ENCODE measurements around the gene TAF6L.
"Not testable (repeated sequence)": the region's sequence is repeated elsewhere in the genome, so short reads cannot be mapped to it uniquely, and the experiment has no call there.

TAF6L gene

DNA sequence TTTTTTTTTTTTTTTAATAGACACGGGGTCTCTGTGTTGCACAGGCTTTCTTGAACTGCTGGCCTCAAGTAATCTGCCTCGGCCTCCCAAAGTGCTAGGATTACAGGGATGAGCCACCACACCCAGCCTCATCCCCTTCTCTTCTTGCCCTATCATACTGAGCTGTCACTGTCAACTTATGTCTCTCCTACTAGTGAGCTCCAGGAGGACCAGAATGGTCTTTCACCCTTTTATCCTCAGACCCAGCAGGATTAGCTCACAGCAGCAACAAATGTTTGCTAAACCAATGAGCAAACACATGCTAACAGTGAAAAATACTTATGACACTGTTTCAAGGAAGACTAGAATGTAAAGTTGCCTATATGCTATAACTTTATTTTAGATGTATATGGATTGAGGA, 40.5 kb downstream of the TAF6L start:
- DNase-seq (ENCODE audit: low read depth, low spot score) = no peak
- Histone ChIP-seq H3K4me1 (ENCODE audit: insufficient read depth, insufficient read length) (no peaks in the 10 kb centered on the region), H3K4me3 (ENCODE audit: insufficient read length, low read depth) (no peak overlapping the region), H3K9me3 (ENCODE audit: insufficient read depth, low read length) (no peaks in the 10 kb centered on the region), H3K9ac (ENCODE audit: insufficient read length, low read depth) (no peak overlapping the region), H3K36me3 (ENCODE audit: insufficient read depth, insufficient read length, low read length) (peaks cover 26% of the 10 kb centered on the region), H3K27me3 (ENCODE audit: insufficient read depth, insufficient read length) (no peaks in the 10 kb centered on the region)
- TF ChIP-seq SUZ12 (IDR thresholded peaks at IDR 0.05; ENCODE audit: extremely low read depth, insufficient read depth, insufficient read length) (no peak), ZNF274 (IDR thresholded peaks at IDR 0.05; ENCODE audit: low read depth, low read length) (no peak), YY1 (IDR thresholded peaks at IDR 0.05; ENCODE audit: insufficient read depth, insufficient read length) (no peak)

DNA sequence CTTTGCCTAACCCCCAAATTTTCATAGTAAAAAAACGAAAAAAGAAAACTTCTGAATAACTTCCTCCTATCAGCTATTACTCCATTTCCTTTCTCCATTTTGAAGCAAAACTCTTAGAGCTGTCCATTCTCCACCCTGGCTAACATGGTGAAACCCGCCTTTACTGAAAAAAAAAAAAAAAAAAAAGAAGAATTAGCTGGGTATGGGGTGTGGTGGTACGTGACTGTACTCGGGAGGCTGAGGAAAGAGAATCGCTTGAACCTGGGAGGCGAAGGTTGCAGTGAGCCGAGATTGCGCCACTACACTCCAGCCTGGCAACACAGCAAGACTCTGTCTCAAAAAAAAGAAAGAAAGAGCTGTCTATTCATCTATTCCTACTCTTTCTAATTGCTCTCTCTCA, 45.4 kb downstream of the TAF6L start:
- Histone ChIP-seq H3K4me1 (ENCODE audit: insufficient read depth, insufficient read length) (no peaks in the 10 kb centered on the region), H3K4me3 (ENCODE audit: insufficient read length, low read depth) (no peak overlapping the region), H3K36me3 (ENCODE audit: insufficient read depth, insufficient read length, low read length) (peaks cover 54% of the 10 kb centered on the region), H3K9me3 (ENCODE audit: insufficient read depth, low read length) (no peaks in the 10 kb centered on the region), H3K27me3 (ENCODE audit: insufficient read depth, insufficient read length) (no peaks in the 10 kb centered on the region), H3K9ac (ENCODE audit: insufficient read length, low read depth) (no peak overlapping the region)
- no peak for TF ChIP-seq SUZ12 (IDR thresholded peaks at IDR 0.05; ENCODE audit: extremely low read depth, insufficient read depth, insufficient read length)
- TF ChIP-seq YY1 (IDR thresholded peaks at IDR 0.05; ENCODE audit: insufficient read depth, insufficient read length) = no peak
- no peak for TF ChIP-seq ZNF274 (IDR thresholded peaks at IDR 0.05; ENCODE audit: low read depth, low read length)
- DNase-seq (ENCODE audit: low read depth, low spot score) = no peak

DNA sequence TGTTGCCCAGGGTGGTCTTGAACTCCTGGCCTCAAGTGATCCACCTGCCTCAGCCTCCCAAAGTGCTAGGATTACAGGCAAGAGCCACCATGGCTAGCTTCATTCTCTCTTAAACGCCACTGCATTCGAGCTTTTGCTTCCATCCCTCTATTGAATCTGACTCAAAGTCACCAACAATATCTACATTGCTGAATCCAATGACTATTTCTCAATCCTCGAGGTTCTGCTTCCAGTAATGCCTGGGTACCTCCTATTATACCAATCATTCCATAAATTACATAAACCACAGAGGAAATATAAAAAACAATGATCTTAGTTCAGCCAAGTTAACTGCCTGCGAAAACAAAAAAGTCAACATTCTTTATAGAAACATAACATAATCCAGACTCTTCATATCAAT, 45.9 kb downstream of the TAF6L start:
- H3K9ac ChIP-seq (ENCODE audit: insufficient read length, low read depth) = no peak overlapping the region

DNA sequence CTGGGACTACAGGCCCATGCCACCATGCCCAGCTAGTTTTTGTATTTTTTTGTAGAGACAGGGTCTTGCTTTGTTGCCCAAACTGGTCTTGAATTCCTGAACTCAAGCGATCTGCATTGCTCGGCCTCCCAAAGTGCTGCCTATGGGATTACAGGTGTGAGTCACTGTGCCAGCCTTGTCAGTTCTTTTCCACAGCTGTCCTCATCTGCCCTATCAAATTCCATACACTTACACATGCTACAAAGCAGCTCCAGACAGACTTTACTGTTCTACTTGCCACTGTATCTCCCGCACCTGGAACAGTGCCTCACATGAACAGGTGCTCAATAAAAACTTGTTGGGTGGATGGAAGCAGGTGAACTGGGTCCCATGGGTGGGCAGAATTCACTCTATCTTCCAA, 52.5 kb downstream of the TAF6L start:
- Histone ChIP-seq H3K9me3 (ENCODE audit: insufficient read depth, low read length) (no peaks in the 10 kb centered on the region), H3K9ac (ENCODE audit: insufficient read length, low read depth) (no peak overlapping the region), H3K4me3 (ENCODE audit: insufficient read length, low read depth) (no peak overlapping the region), H3K4me1 (ENCODE audit: insufficient read depth, insufficient read length) (no peaks in the 10 kb centered on the region), H3K36me3 (ENCODE audit: insufficient read depth, insufficient read length, low read length) (peaks cover 80% of the 10 kb centered on the region), H3K27me3 (ENCODE audit: insufficient read depth, insufficient read length) (no peaks in the 10 kb centered on the region)
- TF ChIP-seq ZNF274 (IDR thresholded peaks at IDR 0.05; ENCODE audit: low read depth, low read length) (no peak), SUZ12 (IDR thresholded peaks at IDR 0.05; ENCODE audit: extremely low read depth, insufficient read depth, insufficient read length) (no peak), YY1 (IDR thresholded peaks at IDR 0.05; ENCODE audit: insufficient read depth, insufficient read length) (no peak)
- DNase-seq (ENCODE audit: low read depth, low spot score) = no peak

More for the DNA sequence above, 45.9 kb downstream of the TAF6L start:
- Histone ChIP-seq H3K4me1 (ENCODE audit: insufficient read depth, insufficient read length) (no peaks in the 10 kb centered on the region), H3K27me3 (ENCODE audit: insufficient read depth, insufficient read length) (no peaks in the 10 kb centered on the region), H3K4me3 (ENCODE audit: insufficient read length, low read depth) (no peak overlapping the region), H3K36me3 (ENCODE audit: insufficient read depth, insufficient read length, low read length) (peaks cover 56% of the 10 kb centered on the region), H3K9me3 (ENCODE audit: insufficient read depth, low read length) (no peaks in the 10 kb centered on the region)
- TF ChIP-seq SUZ12 (IDR thresholded peaks at IDR 0.05; ENCODE audit: extremely low read depth, insufficient read depth, insufficient read length) (no peak), YY1 (IDR thresholded peaks at IDR 0.05; ENCODE audit: insufficient read depth, insufficient read length) (no peak), ZNF274 (IDR thresholded peaks at IDR 0.05; ENCODE audit: low read depth, low read length) (no peak)
- DNase-seq (ENCODE audit: low read depth, low spot score) = no peak

DNA sequence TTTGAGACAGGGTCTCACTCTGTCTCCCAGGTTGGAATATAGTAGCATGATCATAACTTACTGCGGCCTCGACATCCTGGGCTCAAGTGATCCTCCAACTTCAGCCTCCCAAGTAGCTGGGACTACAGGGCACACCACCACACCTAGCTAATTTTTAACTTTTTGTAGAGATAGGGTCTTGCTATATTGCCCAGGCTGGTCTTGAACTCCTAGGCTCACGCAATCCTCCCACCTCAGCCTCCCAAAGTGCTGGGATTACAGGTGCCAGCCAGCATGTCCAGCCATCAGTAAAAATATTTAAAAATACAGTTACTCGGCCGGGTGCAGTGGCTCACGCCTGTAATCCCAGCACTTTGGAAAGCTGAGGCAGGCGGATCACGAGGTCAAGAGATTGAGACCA, 56.9 kb downstream of the TAF6L start:
- H3K36me3 ChIP-seq (ENCODE audit: insufficient read depth, insufficient read length, low read length) = peaks cover 62% of the 10 kb centered on the region
- H3K4me1 ChIP-seq (ENCODE audit: insufficient read depth, insufficient read length); H3K9me3 ChIP-seq (ENCODE audit: insufficient read depth, low read length); H3K27me3 ChIP-seq (ENCODE audit: insufficient read depth, insufficient read length); H3K4me3 ChIP-seq (ENCODE audit: insufficient read length, low read depth); H3K9ac ChIP-seq (ENCODE audit: insufficient read length, low read depth); DNase-seq (ENCODE audit: low read depth, low spot score): not testable (repeated sequence)

DNA sequence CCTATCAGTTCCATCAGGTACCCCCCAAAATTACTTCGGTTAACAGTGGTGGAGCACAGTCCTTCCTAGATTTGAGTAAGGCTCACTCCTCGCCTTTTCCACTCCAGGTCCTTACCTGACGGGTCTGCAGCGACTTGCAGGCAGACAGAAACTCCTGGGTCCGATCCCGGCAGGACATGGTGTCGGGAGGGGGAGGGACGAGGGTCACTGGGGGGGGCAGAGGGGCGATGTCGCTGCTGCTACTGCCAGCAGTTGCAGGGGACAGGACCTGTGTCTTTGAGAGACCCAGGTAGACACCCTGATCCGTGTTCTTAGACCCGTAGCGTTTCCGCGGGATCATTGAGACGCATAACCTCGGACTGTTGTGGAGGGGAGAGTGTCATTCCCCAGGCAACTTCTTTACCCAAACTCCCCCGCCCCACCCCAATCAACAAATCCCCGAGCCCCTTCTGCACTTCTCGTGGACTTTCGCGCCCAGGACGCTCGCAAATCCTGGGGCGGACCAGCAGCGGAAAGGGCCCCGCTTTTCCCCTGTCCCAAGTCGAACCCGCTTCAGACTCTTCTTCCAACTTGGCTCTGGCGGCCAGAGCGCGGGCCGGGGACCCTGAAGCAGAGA, 59.8 kb downstream of the TAF6L start:
- Histone ChIP-seq H3K36me3 (ENCODE audit: insufficient read depth, insufficient read length, low read length) (peaks cover 63% of the 10 kb centered on the region), H3K4me3 (ENCODE audit: insufficient read length, low read depth) (peak overlapping the region; percentile 93), H3K27me3 (ENCODE audit: insufficient read depth, insufficient read length) (no peaks in the 10 kb centered on the region), H3K4me1 (ENCODE audit: insufficient read depth, insufficient read length) (peaks cover 7% of the 10 kb centered on the region), H3K9ac (ENCODE audit: insufficient read length, low read depth) (peak overlapping the region; percentile 92), H3K9me3 (ENCODE audit: insufficient read depth, low read length) (no peaks in the 10 kb centered on the region)
- no peak for TF ChIP-seq ZNF274 (IDR thresholded peaks at IDR 0.05; ENCODE audit: low read depth, low read length)
- TF ChIP-seq SUZ12 (IDR thresholded peaks at IDR 0.05; ENCODE audit: extremely low read depth, insufficient read depth, insufficient read length) = no peak
- TF ChIP-seq YY1 (IDR thresholded peaks at IDR 0.05; ENCODE audit: insufficient read depth, insufficient read length) = no peak
- no peak for DNase-seq (ENCODE audit: low read depth, low spot score)

DNA sequence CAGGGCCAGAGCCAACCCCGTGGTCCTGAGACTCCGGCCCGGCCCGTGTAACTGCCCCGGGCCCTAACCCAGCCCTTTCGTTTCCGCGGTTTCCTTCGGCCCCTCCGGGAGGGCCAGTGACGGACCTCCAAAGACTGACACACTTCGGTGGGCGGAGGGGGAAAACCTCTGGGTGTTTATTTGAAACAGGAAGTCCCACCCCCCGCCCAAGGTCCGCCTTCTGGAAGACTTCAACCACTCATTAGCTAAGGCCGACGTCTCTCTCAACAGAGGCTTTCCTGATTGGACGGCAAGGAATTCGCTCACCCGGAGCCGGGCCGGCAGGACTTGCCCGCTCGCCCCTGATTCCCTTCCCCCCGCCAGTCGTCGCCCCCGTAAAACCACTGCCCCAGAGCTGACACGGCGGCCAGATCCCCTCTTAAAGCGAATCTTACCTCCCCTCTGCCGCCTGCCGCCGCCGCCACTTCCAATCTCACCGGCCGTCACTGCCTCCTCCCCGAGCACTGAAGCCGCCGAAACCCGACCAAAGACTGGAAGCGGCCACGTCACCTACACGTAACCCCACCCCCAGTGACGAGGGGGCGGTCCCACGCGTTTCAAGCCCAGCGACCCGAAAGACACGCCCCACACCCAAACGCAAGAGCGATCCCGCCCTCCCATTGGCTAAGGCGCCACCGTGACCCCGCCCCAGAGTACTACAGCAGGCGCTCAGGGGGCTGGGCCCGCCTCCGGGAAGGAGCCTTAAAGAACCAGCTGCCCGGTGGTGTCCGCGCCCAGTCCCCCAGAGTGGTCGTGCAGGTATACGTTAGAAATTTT, 60.5 kb downstream of the TAF6L start, which contains the start of gene STX5:
TSS of gene STX5 (minus strand) at position 532 of the 816 bp plus-strand sequence. CDS start 808 bp downstream, outside the sequence.
- peak; percentile 99 for DNase-seq (ENCODE audit: low read depth, low spot score)
- Histone ChIP-seq H3K36me3 (ENCODE audit: insufficient read depth, insufficient read length, low read length) (peaks cover 68% of the 10 kb centered on the region), H3K9me3 (ENCODE audit: insufficient read depth, low read length) (no peaks in the 10 kb centered on the region), H3K27me3 (ENCODE audit: insufficient read depth, insufficient read length) (no peaks in the 10 kb centered on the region), H3K4me3 (ENCODE audit: insufficient read length, low read depth) (peak within 1 kb of the TSS; percentile 93), H3K9ac (ENCODE audit: insufficient read length, low read depth) (peak within 1 kb of the TSS; percentile 96), H3K4me1 (ENCODE audit: insufficient read depth, insufficient read length) (peaks cover 7% of the 10 kb centered on the region)
- TF ChIP-seq SUZ12 (IDR thresholded peaks at IDR 0.05; ENCODE audit: extremely low read depth, insufficient read depth, insufficient read length) (no peak), ZNF274 (IDR thresholded peaks at IDR 0.05; ENCODE audit: low read depth, low read length) (no peak), YY1 (IDR thresholded peaks at IDR 0.05; ENCODE audit: insufficient read depth, insufficient read length) (no peak)
